ENCODE measurements around the gene ASTN2.

ASTN2 gene

DNA sequence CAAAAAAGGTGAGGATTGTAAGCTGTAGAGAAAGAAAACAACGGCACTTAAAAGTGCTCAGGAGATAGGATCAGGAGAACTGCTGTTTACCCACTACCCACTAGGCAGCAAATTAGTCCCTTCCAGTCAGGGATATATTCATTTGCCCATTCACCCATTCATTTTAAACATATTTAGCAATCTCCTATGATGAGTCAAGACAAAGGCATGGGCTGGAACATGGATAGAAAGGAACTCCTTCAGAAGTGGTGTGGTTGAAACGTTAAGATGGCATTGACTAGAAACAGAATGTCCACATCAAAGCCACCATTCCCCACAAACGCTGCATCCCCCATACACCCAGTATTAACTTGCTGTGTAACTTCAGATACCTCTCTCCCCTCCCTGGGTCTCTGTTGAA is 225.7 kb downstream of the ASTN2 start:
- H3K4ac ChIP-seq (ENCODE audit: low read length), result no peak overlapping the region
- no peak overlapping the region for H2BK15ac ChIP-seq (ENCODE audit: low read length)
- no peaks in the 10 kb centered on the region for H3K36me3 ChIP-seq (replicated peaks in 1 of 2; ENCODE audit: control insufficient read depth in 2 of 2, insufficient read depth in 2 of 2, low read length in 2 of 2)
- no peak overlapping the region for H2AFZ ChIP-seq (ENCODE audit: low read length)
- no peak overlapping the region for H3K4me3 ChIP-seq (ENCODE audit: low read length in 2 of 2)
- no peak overlapping the region for H2BK5ac ChIP-seq (ENCODE audit: low read length)
- no peaks in the 10 kb centered on the region for H3K9me3 ChIP-seq (replicated peaks in 1 of 2; ENCODE audit: control insufficient read depth in 2 of 2, insufficient read depth in 1 of 2, low read depth in 1 of 2, low read length in 2 of 2)
- no peak overlapping the region for H3K27ac ChIP-seq (replicated peaks; ENCODE audit: low read length)
- no peaks in the 10 kb centered on the region for H3K79me1 ChIP-seq (ENCODE audit: low read depth, low read length)
- H3K14ac ChIP-seq (ENCODE audit: low read length), result no peak overlapping the region
- H3K18ac ChIP-seq (ENCODE audit: low read length), result no peak overlapping the region
- H2AK5ac ChIP-seq (ENCODE audit: low read depth, low read length), result no peak overlapping the region
- H2BK12ac ChIP-seq (ENCODE audit: low read length), result no peak overlapping the region
- DNase-seq (ENCODE audit: low spot score), result no peak
- H3K9ac ChIP-seq (ENCODE audit: low read depth, low read length, poor library complexity), result no peak overlapping the region
- H3K23ac ChIP-seq (ENCODE audit: low read depth, low read length, poor library complexity), result no peak overlapping the region
- H3K4me2 ChIP-seq (ENCODE audit: insufficient read depth, low read length, poor library complexity, severe bottlenecking), result no peak overlapping the region
- H2BK120ac ChIP-seq (ENCODE audit: low read depth, low read length), result no peak overlapping the region
- no peaks in the 10 kb centered on the region for H3K27me3 ChIP-seq (ENCODE audit: control insufficient read depth in 3 of 3, insufficient read depth in 3 of 3, low read depth in 1 of 3, low read length in 3 of 3)
- no CpG with 5 or more reads among the region's 3 CpGs for WGBS, 2 donors (ENCODE audit: extremely low coverage in 2 of 2, insufficient read length in 2 of 2, insufficient replicate concordance in 1 of 2)
- H4K91ac ChIP-seq (ENCODE audit: low read depth, low read length, poor library complexity), result no peak overlapping the region
- H3K4me1 ChIP-seq (ENCODE audit: control insufficient read depth in 2 of 2, insufficient read depth in 1 of 2, low read depth in 1 of 2, low read length in 2 of 2), result peaks cover 0 to 2% of the 10 kb centered on the region in 2 donors
- no peak overlapping the region for H4K8ac ChIP-seq (ENCODE audit: low read depth, low read length)

DNA sequence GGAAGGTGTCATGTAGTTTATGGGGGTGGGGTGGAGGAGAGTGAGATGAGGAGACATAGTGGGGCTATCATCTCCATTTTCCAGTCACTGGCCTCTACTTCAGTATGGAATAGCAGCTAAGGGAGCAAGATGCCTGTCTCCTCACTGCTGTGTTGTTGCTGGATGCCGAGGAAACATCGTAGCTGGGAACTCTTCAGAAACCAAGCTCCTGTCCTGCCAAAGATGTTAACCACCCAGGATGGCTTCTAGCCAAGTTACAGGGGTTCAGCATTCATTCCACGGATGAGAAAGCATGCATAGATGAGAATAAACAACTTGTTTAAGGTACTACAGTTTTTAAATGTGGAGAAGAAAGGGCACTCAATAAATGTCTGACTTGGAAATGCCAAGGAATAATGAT is 226.5 kb downstream of the ASTN2 start:
- H3K9me3 ChIP-seq (replicated peaks in 1 of 2; ENCODE audit: control insufficient read depth in 2 of 2, insufficient read depth in 1 of 2, low read depth in 1 of 2, low read length in 2 of 2), result no peaks in the 10 kb centered on the region
- WGBS, 2 donors (ENCODE audit: extremely low coverage in 2 of 2, insufficient read length in 2 of 2, insufficient replicate concordance in 1 of 2), result no CpG with 5 or more reads among the region's 3 CpGs
- H4K91ac ChIP-seq (ENCODE audit: low read depth, low read length, poor library complexity), result no peak overlapping the region
- H3K4me2 ChIP-seq (ENCODE audit: insufficient read depth, low read length, poor library complexity, severe bottlenecking), result no peak overlapping the region
- no peaks in the 10 kb centered on the region for H3K79me1 ChIP-seq (ENCODE audit: low read depth, low read length)
- peaks cover 0 to 2% of the 10 kb centered on the region in 2 donors for H3K4me1 ChIP-seq (ENCODE audit: control insufficient read depth in 2 of 2, insufficient read depth in 1 of 2, low read depth in 1 of 2, low read length in 2 of 2)
- peaks cover 0 to 4% (median 0%) of the 10 kb centered on the region in 3 experiments for H3K27me3 ChIP-seq (ENCODE audit: control insufficient read depth in 3 of 3, insufficient read depth in 3 of 3, low read depth in 1 of 3, low read length in 3 of 3)
- no peak for DNase-seq (ENCODE audit: low spot score)
- no peak overlapping the region for H3K4me3 ChIP-seq (ENCODE audit: low read length in 2 of 2)
- no peak overlapping the region for H3K4ac ChIP-seq (ENCODE audit: low read length)
- no peak overlapping the region for H2AFZ ChIP-seq (ENCODE audit: low read length)
- H2BK15ac ChIP-seq (ENCODE audit: low read length), result no peak overlapping the region
- H2BK120ac ChIP-seq (ENCODE audit: low read depth, low read length), result no peak overlapping the region
- no peak overlapping the region for H2BK5ac ChIP-seq (ENCODE audit: low read length)
- no peaks in the 10 kb centered on the region for H3K36me3 ChIP-seq (replicated peaks in 1 of 2; ENCODE audit: control insufficient read depth in 2 of 2, insufficient read depth in 2 of 2, low read length in 2 of 2)
- no peak overlapping the region for H3K9ac ChIP-seq (ENCODE audit: low read depth, low read length, poor library complexity)
- H3K14ac ChIP-seq (ENCODE audit: low read length), result no peak overlapping the region
- H3K23ac ChIP-seq (ENCODE audit: low read depth, low read length, poor library complexity), result no peak overlapping the region
- H3K27ac ChIP-seq (replicated peaks; ENCODE audit: low read length), result no peak overlapping the region
- no peak overlapping the region for H2AK5ac ChIP-seq (ENCODE audit: low read depth, low read length)
- H3K18ac ChIP-seq (ENCODE audit: low read length), result no peak overlapping the region
- H4K8ac ChIP-seq (ENCODE audit: low read depth, low read length), result no peak overlapping the region
- no peak overlapping the region for H2BK12ac ChIP-seq (ENCODE audit: low read length)

DNA sequence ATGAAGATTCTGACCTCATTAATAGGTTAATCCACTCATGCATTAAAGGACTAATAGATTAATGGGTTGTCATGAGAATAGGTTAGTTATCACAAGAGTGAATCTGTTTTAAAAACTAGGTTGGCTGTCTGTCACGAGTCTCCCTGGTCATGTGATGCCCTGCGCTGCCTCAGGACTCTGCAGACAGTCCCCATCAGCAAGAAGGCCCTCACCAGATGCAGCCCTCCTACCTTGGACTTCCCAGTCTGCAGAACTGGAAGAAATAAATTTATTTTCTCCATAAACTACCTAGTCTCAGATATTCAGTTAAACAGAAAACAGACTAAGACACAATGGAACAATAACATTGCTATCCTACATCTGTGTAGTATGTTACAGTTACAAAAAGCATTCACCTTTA is 227.4 kb downstream of the ASTN2 start:
- no peaks in the 10 kb centered on the region for H3K9me3 ChIP-seq (replicated peaks in 1 of 2; ENCODE audit: control insufficient read depth in 2 of 2, insufficient read depth in 1 of 2, low read depth in 1 of 2, low read length in 2 of 2)
- no peak overlapping the region for H3K27ac ChIP-seq (replicated peaks; ENCODE audit: low read length)
- no peak overlapping the region for H3K23ac ChIP-seq (ENCODE audit: low read depth, low read length, poor library complexity)
- H3K4me2 ChIP-seq (ENCODE audit: insufficient read depth, low read length, poor library complexity, severe bottlenecking), result no peak overlapping the region
- no peaks in the 10 kb centered on the region for H3K36me3 ChIP-seq (replicated peaks in 1 of 2; ENCODE audit: control insufficient read depth in 2 of 2, insufficient read depth in 2 of 2, low read length in 2 of 2)
- DNase-seq (ENCODE audit: low spot score), result no peak
- no peak overlapping the region for H3K4ac ChIP-seq (ENCODE audit: low read length)
- H3K9ac ChIP-seq (ENCODE audit: low read depth, low read length, poor library complexity), result no peak overlapping the region
- no peaks in the 10 kb centered on the region for H3K79me1 ChIP-seq (ENCODE audit: low read depth, low read length)
- no peak overlapping the region for H3K14ac ChIP-seq (ENCODE audit: low read length)
- no peak overlapping the region for H4K8ac ChIP-seq (ENCODE audit: low read depth, low read length)
- no peak overlapping the region for H2AFZ ChIP-seq (ENCODE audit: low read length)
- H2BK120ac ChIP-seq (ENCODE audit: low read depth, low read length), result no peak overlapping the region
- no peak overlapping the region for H2BK15ac ChIP-seq (ENCODE audit: low read length)
- H3K4me3 ChIP-seq (ENCODE audit: low read length in 2 of 2), result no peak overlapping the region
- H3K18ac ChIP-seq (ENCODE audit: low read length), result no peak overlapping the region
- H4K91ac ChIP-seq (ENCODE audit: low read depth, low read length, poor library complexity), result no peak overlapping the region
- H3K4me1 ChIP-seq (ENCODE audit: control insufficient read depth in 2 of 2, insufficient read depth in 1 of 2, low read depth in 1 of 2, low read length in 2 of 2), result peaks cover 0 to 2% of the 10 kb centered on the region in 2 donors
- no CpG with 5 or more reads among the region's 2 CpGs for WGBS, 2 donors (ENCODE audit: extremely low coverage in 2 of 2, insufficient read length in 2 of 2, insufficient replicate concordance in 1 of 2)
- no peak overlapping the region for H2BK12ac ChIP-seq (ENCODE audit: low read length)
- H3K27me3 ChIP-seq (ENCODE audit: control insufficient read depth in 3 of 3, insufficient read depth in 3 of 3, low read depth in 1 of 3, low read length in 3 of 3), result peaks cover 0 to 4% (median 0%) of the 10 kb centered on the region in 3 experiments
- H2AK5ac ChIP-seq (ENCODE audit: low read depth, low read length), result no peak overlapping the region
- no peak overlapping the region for H2BK5ac ChIP-seq (ENCODE audit: low read length)

GRCh38 chr9:117184173-117184572 is 230.7 kb downstream of the ASTN2 start:
- Histone ChIP-seq H3K4me1 (ENCODE audit: control insufficient read depth in 2 of 2, insufficient read depth in 1 of 2, low read depth in 1 of 2, low read length in 2 of 2) (no peaks in the 10 kb centered on the region), H3K79me1 (ENCODE audit: low read depth, low read length) (no peaks in the 10 kb centered on the region), H3K18ac (ENCODE audit: low read length) (no peak overlapping the region), H3K4ac (ENCODE audit: low read length) (no peak overlapping the region), H3K27me3 (ENCODE audit: control insufficient read depth in 3 of 3, insufficient read depth in 3 of 3, low read depth in 1 of 3, low read length in 3 of 3) (peaks cover 0 to 4% (median 0%) of the 10 kb centered on the region in 3 experiments), H2AK5ac (ENCODE audit: low read depth, low read length) (no peak overlapping the region), H2BK15ac (ENCODE audit: low read length) (no peak overlapping the region), H2AFZ (ENCODE audit: low read length) (no peak overlapping the region), H2BK120ac (ENCODE audit: low read depth, low read length) (no peak overlapping the region), H3K36me3 (replicated peaks in 1 of 2; ENCODE audit: control insufficient read depth in 2 of 2, insufficient read depth in 2 of 2, low read length in 2 of 2) (no peaks in the 10 kb centered on the region), H3K9me3 (replicated peaks in 1 of 2; ENCODE audit: control insufficient read depth in 2 of 2, insufficient read depth in 1 of 2, low read depth in 1 of 2, low read length in 2 of 2) (peaks cover 0 to 4% of the 10 kb centered on the region in 2 donors), H3K4me2 (ENCODE audit: insufficient read depth, low read length, poor library complexity, severe bottlenecking) (no peak overlapping the region), H3K14ac (ENCODE audit: low read length) (no peak overlapping the region), H3K9ac (ENCODE audit: low read depth, low read length, poor library complexity) (no peak overlapping the region), H4K91ac (ENCODE audit: low read depth, low read length, poor library complexity) (no peak overlapping the region), H2BK12ac (ENCODE audit: low read length) (no peak overlapping the region), H2BK5ac (ENCODE audit: low read length) (no peak overlapping the region), H3K4me3 (ENCODE audit: low read length in 2 of 2) (no peak overlapping the region), H3K23ac (ENCODE audit: low read depth, low read length, poor library complexity) (no peak overlapping the region), H3K27ac (replicated peaks; ENCODE audit: low read length) (no peak overlapping the region), H4K8ac (ENCODE audit: low read depth, low read length) (no peak overlapping the region)
- no peak for DNase-seq (ENCODE audit: low spot score)
- WGBS, 2 donors (ENCODE audit: extremely low coverage in 2 of 2, insufficient read length in 2 of 2, insufficient replicate concordance in 1 of 2), result no CpG with 5 or more reads among the region's 7 CpGs
